ENCODE measurements around the gene IGFBP1. TPM values are rescaled to one million over a fixed set of nuclear protein-coding genes. Genes with fewer than 3 reads are reported as not detected.

IGFBP1 gene
- total and polyA plus RNA-seq, 2 of the 13 experiments (the other 11 are each of a cell fraction or from before 2014, with no cell fraction given), result 5.4 to 885 TPM

DNA sequence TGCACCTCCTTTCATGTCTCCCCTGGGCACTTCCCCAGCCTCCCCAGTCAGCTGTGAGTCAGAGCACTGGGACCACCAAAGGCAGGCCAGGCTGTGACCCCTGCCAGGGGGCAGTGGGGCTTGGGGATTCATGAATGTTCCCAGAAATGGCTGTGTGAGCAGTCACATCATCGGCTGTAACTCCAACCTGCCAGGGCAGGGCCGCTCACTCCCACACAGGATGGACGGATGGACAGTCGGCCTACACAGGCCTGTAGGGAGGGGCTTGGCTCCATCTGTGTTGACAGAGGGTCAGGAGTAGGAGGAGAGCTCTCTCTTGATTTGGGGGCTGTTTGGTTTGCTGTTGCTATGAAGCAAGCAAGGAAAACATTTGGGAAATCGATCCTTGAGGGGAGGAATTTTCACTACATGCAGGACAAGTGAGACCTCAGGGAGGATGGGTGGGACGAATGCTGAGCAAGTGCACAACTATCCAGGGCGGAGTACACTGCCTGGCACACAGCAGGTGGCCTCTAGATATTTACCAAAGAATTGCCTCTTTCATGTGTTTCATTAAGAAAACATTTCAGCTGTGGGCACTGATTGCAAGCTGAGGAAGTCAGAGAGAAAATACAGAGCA lies 2.9 kb upstream of the IGFBP1 start (continued):
- TF ChIP-seq TMF1 (CRISPR knock-in tag; IDR thresholded peaks at IDR 0.05; ENCODE audit: low read depth), result peak; percentile 35; the same call in 1 of the 2 replicates
- TF ChIP-seq, protein P1, sequence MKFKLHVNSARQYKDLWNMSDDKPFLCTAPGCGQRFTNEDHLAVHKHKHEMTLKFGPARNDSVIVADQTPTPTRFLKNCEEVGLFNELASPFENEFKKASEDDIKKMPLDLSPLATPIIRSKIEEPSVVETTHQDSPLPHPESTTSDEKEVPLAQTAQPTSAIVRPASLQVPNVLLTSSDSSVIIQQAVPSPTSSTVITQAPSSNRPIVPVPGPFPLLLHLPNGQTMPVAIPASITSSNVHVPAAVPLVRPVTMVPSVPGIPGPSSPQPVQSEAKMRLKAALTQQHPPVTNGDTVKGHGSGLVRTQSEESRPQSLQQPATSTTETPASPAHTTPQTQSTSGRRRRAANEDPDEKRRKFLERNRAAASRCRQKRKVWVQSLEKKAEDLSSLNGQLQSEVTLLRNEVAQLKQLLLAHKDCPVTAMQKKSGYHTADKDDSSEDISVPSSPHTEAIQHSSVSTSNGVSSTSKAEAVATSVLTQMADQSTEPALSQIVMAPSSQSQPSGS (CRISPR knock-in tag; IDR thresholded peaks at IDR 0.05), result peak; percentile 92
- TF ChIP-seq, protein P2, sequence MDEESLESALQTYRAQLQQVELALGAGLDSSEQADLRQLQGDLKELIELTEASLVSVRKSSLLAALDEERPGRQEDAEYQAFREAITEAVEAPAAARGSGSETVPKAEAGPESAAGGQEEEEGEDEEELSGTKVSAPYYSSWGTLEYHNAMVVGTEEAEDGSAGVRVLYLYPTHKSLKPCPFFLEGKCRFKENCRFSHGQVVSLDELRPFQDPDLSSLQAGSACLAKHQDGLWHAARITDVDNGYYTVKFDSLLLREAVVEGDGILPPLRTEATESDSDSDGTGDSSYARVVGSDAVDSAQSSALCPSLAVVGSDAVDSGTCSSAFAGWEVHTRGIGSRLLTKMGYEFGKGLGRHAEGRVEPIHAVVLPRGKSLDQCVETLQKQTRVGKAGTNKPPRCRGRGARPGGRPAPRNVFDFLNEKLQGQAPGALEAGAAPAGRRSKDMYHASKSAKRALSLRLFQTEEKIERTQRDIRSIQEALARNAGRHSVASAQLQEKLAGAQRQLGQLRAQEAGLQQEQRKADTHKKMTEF (CRISPR knock-in tag; IDR thresholded peaks at IDR 0.05), result peak; percentile 99
- peak; percentile 80 for TF ChIP-seq KAT8 (CRISPR knock-in tag; IDR thresholded peaks at IDR 0.05)
- TF ChIP-seq RNF2 (conservative IDR thresholded peaks at IDR 0.05; ENCODE audit: low read depth), result peak; percentile 37; the same call in 1 of the 2 replicates
- TF ChIP-seq MIER3 (CRISPR knock-in tag; IDR thresholded peaks at IDR 0.05; ENCODE audit: borderline replicate concordance), result peak; percentile 97
- TF ChIP-seq RFX5 (IDR thresholded peaks at IDR 0.05; ENCODE audit: low read depth, low read length), result peak; percentile 60; the same call in 1 of the 2 replicates
- no peak for TF ChIP-seq ZBTB42 (CRISPR knock-in tag; IDR thresholded peaks at IDR 0.05)
- TF ChIP-seq TCF7 (IDR thresholded peaks at IDR 0.05; ENCODE audit: low read depth), result peak; percentile 95
- TF ChIP-seq ZNF260 (CRISPR knock-in tag; IDR thresholded peaks at IDR 0.05; ENCODE audit: borderline replicate concordance, low read depth), result no peak
- TF ChIP-seq, protein P3, sequence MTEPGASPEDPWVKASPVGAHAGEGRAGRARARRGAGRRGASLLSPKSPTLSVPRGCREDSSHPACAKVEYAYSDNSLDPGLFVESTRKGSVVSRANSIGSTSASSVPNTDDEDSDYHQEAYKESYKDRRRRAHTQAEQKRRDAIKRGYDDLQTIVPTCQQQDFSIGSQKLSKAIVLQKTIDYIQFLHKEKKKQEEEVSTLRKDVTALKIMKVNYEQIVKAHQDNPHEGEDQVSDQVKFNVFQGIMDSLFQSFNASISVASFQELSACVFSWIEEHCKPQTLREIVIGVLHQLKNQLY (CRISPR knock-in tag; IDR thresholded peaks at IDR 0.05), result peak; percentile 98
- 0 out of 2 replicates have a peak, but pooled peaks have one; percentile 33 for TF ChIP-seq SNAI1 (CRISPR knock-in tag; IDR thresholded peaks at IDR 0.05; ENCODE audit: borderline replicate concordance)
- no peak for TF ChIP-seq ZNF550 (CRISPR knock-in tag; IDR thresholded peaks at IDR 0.05; ENCODE audit: borderline replicate concordance)
- TF ChIP-seq, protein P4, sequence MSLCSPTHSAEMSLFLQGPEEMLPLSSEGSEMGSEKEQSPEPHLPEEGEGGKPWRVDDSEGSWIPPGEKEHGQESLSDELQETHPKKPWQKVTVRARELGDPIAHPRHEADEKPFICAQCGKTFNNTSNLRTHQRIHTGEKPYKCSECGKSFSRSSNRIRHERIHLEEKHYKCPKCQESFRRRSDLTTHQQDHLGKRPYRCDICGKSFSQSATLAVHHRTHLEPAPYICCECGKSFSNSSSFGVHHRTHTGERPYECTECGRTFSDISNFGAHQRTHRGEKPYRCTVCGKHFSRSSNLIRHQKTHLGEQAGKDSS (CRISPR knock-in tag; IDR thresholded peaks at IDR 0.05; ENCODE audit: borderline replicate concordance, low read depth), result peak; percentile 91; the same call in 1 of the 2 replicates
- TF ChIP-seq ATF7 (IDR thresholded peaks at IDR 0.05), result no peak; the same call in 1 of the 2 replicates
- TF ChIP-seq ATF7 (CRISPR knock-in tag; IDR thresholded peaks at IDR 0.05), result peak; percentile 92
- peak; percentile 95 for TF ChIP-seq BRD4 (CRISPR knock-in tag; IDR thresholded peaks at IDR 0.05)
- TF ChIP-seq ZFP62 (CRISPR knock-in tag; IDR thresholded peaks at IDR 0.05), result no peak
- TF ChIP-seq, protein P5, sequence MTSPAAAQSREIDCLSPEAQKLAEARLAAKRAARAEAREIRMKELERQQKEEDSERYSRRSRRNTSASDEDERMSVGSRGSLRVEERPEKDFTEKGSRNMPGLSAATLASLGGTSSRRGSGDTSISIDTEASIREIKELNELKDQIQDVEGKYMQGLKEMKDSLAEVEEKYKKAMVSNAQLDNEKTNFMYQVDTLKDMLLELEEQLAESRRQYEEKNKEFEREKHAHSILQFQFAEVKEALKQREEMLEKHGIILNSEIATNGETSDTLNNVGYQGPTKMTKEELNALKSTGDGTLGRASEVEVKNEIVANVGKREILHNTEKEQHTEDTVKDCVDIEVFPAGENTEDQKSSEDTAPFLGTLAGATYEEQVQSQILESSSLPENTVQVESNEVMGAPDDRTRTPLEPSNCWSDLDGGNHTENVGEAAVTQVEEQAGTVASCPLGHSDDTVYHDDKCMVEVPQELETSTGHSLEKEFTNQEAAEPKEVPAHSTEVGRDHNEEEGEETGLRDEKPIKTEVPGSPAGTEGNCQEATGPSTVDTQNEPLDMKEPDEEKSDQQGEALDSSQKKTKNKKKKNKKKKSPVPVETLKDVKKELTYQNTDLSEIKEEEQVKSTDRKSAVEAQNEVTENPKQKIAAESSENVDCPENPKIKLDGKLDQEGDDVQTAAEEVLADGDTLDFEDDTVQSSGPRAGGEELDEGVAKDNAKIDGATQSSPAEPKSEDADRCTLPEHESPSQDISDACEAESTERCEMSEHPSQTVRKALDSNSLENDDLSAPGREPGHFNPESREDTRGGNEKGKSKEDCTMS (CRISPR knock-in tag; conservative IDR thresholded peaks at IDR 0.05), result 0 out of 2 replicates have a peak, but pooled peaks have one; percentile 18
- TF ChIP-seq SRSF1 (optimal IDR thresholded peaks at IDR 0.05; ENCODE audit: low read depth, low read length), result no peak
- TF ChIP-seq NFYB (CRISPR knock-in tag; IDR thresholded peaks at IDR 0.05), result no peak; the same call in 1 of the 2 replicates
- TF ChIP-seq, protein P6, sequence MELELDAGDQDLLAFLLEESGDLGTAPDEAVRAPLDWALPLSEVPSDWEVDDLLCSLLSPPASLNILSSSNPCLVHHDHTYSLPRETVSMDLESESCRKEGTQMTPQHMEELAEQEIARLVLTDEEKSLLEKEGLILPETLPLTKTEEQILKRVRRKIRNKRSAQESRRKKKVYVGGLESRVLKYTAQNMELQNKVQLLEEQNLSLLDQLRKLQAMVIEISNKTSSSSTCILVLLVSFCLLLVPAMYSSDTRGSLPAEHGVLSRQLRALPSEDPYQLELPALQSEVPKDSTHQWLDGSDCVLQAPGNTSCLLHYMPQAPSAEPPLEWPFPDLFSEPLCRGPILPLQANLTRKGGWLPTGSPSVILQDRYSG (CRISPR knock-in tag; IDR thresholded peaks at IDR 0.05), result 0 out of 2 replicates have a peak, but pooled peaks have one; percentile 12
- TF ChIP-seq NPAS2 (CRISPR knock-in tag; IDR thresholded peaks at IDR 0.05; ENCODE audit: borderline replicate concordance), result no peak

Measured in HepG2 (cell line).